Panc1 (cell line): Measurements from ENCODE around the gene SLC35G1.

Experiments used
- CTCF ChIP-seq: fragments of 450-650 bp; IDR thresholded peaks from 2 replicates; pipeline ENCODE4 v1.5.1; 2017; ENCODE audit warnings: mild to moderate bottlenecking
- POLR2AphosphoS5 ChIP-seq: IDR thresholded peaks from 2 replicates; pipeline ENCODE4 v1.6.1; 2012; ENCODE audit warnings: mild to moderate bottlenecking, low read depth, low read length, moderate library complexity
- SIN3A ChIP-seq: IDR thresholded peaks from 2 replicates; pipeline ENCODE4 v1.6.1; 2012; ENCODE audit warnings: low read depth, mild to moderate bottlenecking, low read length, moderate library complexity, borderline replicate concordance; ENCODE audit not compliant: insufficient read depth

GRCh38 chr10:93872375-93873158 lies 21.2 kb upstream of the SLC35G1 start:
- TF ChIP-seq CTCF (no peak), POLR2AphosphoS5 (no peak), SIN3A (no peak)
